Measurements from ENCODE around the gene SYT8. TPM values are rescaled to one million over a fixed set of nuclear protein-coding genes. Genes with fewer than 3 reads are reported as not detected.

Gene SYT8
- total RNA-seq, 1 experiment from 2014 or later = 1.0 TPM

GRCh38 chr11:1791912-1792311, 42.9 kb upstream of the SYT8 start:
- H3K27ac ChIP-seq (ENCODE audit: low read depth, low read length) = no peak overlapping the region
- H3K27me3 ChIP-seq (ENCODE audit: insufficient read depth, low read length) = no peaks in the 10 kb centered on the region; the same call in 1 of the 2 replicates
- no peaks in the 10 kb centered on the region for H3K9me2 ChIP-seq (ENCODE audit: insufficient read depth)
- no peak for DNase-seq (ENCODE audit: low read depth, low spot score)
- TF ChIP-seq SRF (IDR thresholded peaks at IDR 0.05; ENCODE audit: low read depth) = no peak
- no peak for TF ChIP-seq JUND (IDR thresholded peaks at IDR 0.05)
- RAD21 ChIA-PET (ENCODE audit: low non-redundant PET in 1 of 2, low total read pairs in 2 of 2, uncharacterized antibody in 2 of 2, unreplicated experiment in 2 of 2) = no interaction called here
- POLR2A ChIA-PET = no interaction called here
- ATAC-seq = no peak
- intact Hi-C loops (cut with micrococcal nuclease) = no loop called here
- no TSS peak for BruUV-seq (replicated peaks)
- H3K9ac ChIP-seq (ENCODE audit: low read length) = no peak overlapping the region
- no peaks in the 10 kb centered on the region for H4K20me1 ChIP-seq (ENCODE audit: insufficient read depth)
- no peaks in the 10 kb centered on the region for H3K79me2 ChIP-seq (ENCODE audit: insufficient read depth, low read length)
- no peaks in the 10 kb centered on the region for H3K9me3 ChIP-seq (ENCODE audit: control insufficient read depth in 1 of 2, insufficient read depth in 1 of 2, low read depth in 1 of 2, low read length in 2 of 2)
- no peak overlapping the region for H3K4me2 ChIP-seq (ENCODE audit: low read length)
- H3K4me3 ChIP-seq (replicated peaks in 1 of 2; ENCODE audit: low read depth in 1 of 2, low read length in 2 of 2) = no peak overlapping the region
- CTCF ChIA-PET = interaction anchor here (0.8 kb wide), 1 partner anchor 41 kb away, joined by 3 read pairs; no protein-coding TSS in a partner anchor
- no peak overlapping the region for H2AFZ ChIP-seq (ENCODE audit: low read depth, low read length, poor library complexity, severe bottlenecking)
- H3K36me3 ChIP-seq (ENCODE audit: control insufficient read depth in 1 of 2, insufficient read depth in 2 of 2, low read length in 2 of 2) = no peaks in the 10 kb centered on the region
- H3K4me1 ChIP-seq (ENCODE audit: control insufficient read depth in 1 of 2, insufficient read depth in 2 of 2, low read length in 2 of 2) = no peaks in the 10 kb centered on the region

GRCh38 chr11:1792461-1792860, 42.3 kb upstream of the SYT8 start:
- ATAC-seq = no peak
- CTCF ChIA-PET = no interaction called here
- RAD21 ChIA-PET (ENCODE audit: low non-redundant PET in 1 of 2, low total read pairs in 2 of 2, uncharacterized antibody in 2 of 2, unreplicated experiment in 2 of 2) = no interaction called here
- H4K20me1 ChIP-seq (ENCODE audit: insufficient read depth) = no peaks in the 10 kb centered on the region
- no peak overlapping the region for H3K4me3 ChIP-seq (replicated peaks in 1 of 2; ENCODE audit: low read depth in 1 of 2, low read length in 2 of 2)
- H3K9me2 ChIP-seq (ENCODE audit: insufficient read depth) = no peaks in the 10 kb centered on the region
- H3K4me1 ChIP-seq (ENCODE audit: control insufficient read depth in 1 of 2, insufficient read depth in 2 of 2, low read length in 2 of 2) = no peaks in the 10 kb centered on the region
- no peaks in the 10 kb centered on the region; the same call in 1 of the 2 replicates for H3K27me3 ChIP-seq (ENCODE audit: insufficient read depth, low read length)
- no peaks in the 10 kb centered on the region for H3K79me2 ChIP-seq (ENCODE audit: insufficient read depth, low read length)
- BruUV-seq (replicated peaks) = no TSS peak
- H3K4me2 ChIP-seq (ENCODE audit: low read length) = no peak overlapping the region
- no peaks in the 10 kb centered on the region for H3K36me3 ChIP-seq (ENCODE audit: control insufficient read depth in 1 of 2, insufficient read depth in 2 of 2, low read length in 2 of 2)
- H2AFZ ChIP-seq (ENCODE audit: low read depth, low read length, poor library complexity, severe bottlenecking) = no peak overlapping the region
- intact Hi-C loops (cut with micrococcal nuclease) = no loop called here
- POLR2A ChIA-PET = no interaction called here
- no peak overlapping the region for H3K9ac ChIP-seq (ENCODE audit: low read length)
- TF ChIP-seq CEBPB (IDR thresholded peaks at IDR 0.05; ENCODE audit: low read depth) = no peak
- no peak for TF ChIP-seq SRF (IDR thresholded peaks at IDR 0.05; ENCODE audit: low read depth)
- TF ChIP-seq ZBTB33 (IDR thresholded peaks at IDR 0.05; ENCODE audit: extremely low read depth, insufficient replicate concordance, low read length) = no peak
- TF ChIP-seq CTCF (IDR thresholded peaks at IDR 0.05 in 2 of 3, conservative IDR thresholded peaks at IDR 0.05 in 1 of 3; ENCODE audit: borderline replicate concordance in 1 of 3, insufficient read depth in 1 of 3, low read depth in 2 of 3, low read length in 2 of 3) = no peak
- no peak for TF ChIP-seq EGR1 (IDR thresholded peaks at IDR 0.05; ENCODE audit: low read depth)
- TF ChIP-seq JUND (IDR thresholded peaks at IDR 0.05) = no peak
- no peak for TF ChIP-seq POLR2AphosphoS5 (IDR thresholded peaks at IDR 0.05; ENCODE audit: low read depth, low read length)
- no peak for TF ChIP-seq SIN3A (IDR thresholded peaks at IDR 0.05; ENCODE audit: low read depth)
- no peak for TF ChIP-seq ATF3 (IDR thresholded peaks at IDR 0.05)
- TF ChIP-seq YY1 (IDR thresholded peaks at IDR 0.05; ENCODE audit: extremely low read depth, insufficient replicate concordance, low read depth, low read length) = no peak
- no peak for TF ChIP-seq MAX (IDR thresholded peaks at IDR 0.05)
- TF ChIP-seq ZNF274 (IDR thresholded peaks at IDR 0.05; ENCODE audit: low read depth, low read length) = no peak
- TF ChIP-seq TCF7L2 (IDR thresholded peaks at IDR 0.05; ENCODE audit: borderline replicate concordance, extremely low read depth, insufficient read depth, insufficient read length) = no peak
- TF ChIP-seq EZH2phosphoT487 (IDR thresholded peaks at IDR 0.05; ENCODE audit: borderline replicate concordance) = no peak
- no peak for TF ChIP-seq FOSL1 (IDR thresholded peaks at IDR 0.05; ENCODE audit: low read depth)
- TF ChIP-seq ELF1 (IDR thresholded peaks at IDR 0.05; ENCODE audit: borderline replicate concordance, low read depth) = no peak
- H3K9me3 ChIP-seq (ENCODE audit: control insufficient read depth in 1 of 2, insufficient read depth in 1 of 2, low read depth in 1 of 2, low read length in 2 of 2) = no peaks in the 10 kb centered on the region
- H3K27ac ChIP-seq (ENCODE audit: low read depth, low read length) = no peak overlapping the region
- no peak for DNase-seq (ENCODE audit: low read depth, low spot score)
